Activated T-cell treated with anti-CD3 and anti-CD28 coated beads, Interleukin-2, amount 50 U/mL, for 1 hour (primary cell): ENCODE data around the gene MCTP1.
"Not testable (repeated sequence)": the region's sequence is repeated elsewhere in the genome, so short reads cannot be mapped to it uniquely, and the experiment has no call there.

Experiments used
- DNase-seq: peaks from one replicate; pipeline ENCODE4 v3.0.0-alpha.2; 2020

Gene MCTP1

DNA sequence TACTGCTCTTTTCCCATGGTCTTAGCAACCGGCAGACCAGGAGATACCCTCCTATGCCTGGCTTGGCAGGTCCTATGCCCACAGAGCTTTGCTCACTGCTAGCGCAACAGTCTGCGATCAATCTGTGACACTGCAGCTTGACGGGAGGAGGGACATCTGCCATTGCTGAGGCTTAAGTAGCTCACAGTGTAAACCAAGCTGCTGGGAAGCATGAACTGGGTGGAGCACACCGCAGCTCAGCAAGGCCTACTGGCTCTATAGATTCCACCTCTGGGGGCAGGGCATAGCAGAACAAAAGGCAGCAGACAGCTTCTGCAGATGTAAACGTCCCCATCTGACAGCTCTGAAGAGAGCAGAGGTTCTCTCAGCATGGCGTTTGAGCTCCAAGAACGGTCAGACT lies 40.4 kb downstream of the MCTP1 start:
- no peak for DNase-seq

- DNase-seq: no peak
These were observed 43.3 kb downstream of the MCTP1 start for GRCh38 chr5:95241635-95242034.

GRCh38 chr5:95241161-95241560 lies 43.7 kb downstream of the MCTP1 start:
- DNase-seq: no peak

DNA sequence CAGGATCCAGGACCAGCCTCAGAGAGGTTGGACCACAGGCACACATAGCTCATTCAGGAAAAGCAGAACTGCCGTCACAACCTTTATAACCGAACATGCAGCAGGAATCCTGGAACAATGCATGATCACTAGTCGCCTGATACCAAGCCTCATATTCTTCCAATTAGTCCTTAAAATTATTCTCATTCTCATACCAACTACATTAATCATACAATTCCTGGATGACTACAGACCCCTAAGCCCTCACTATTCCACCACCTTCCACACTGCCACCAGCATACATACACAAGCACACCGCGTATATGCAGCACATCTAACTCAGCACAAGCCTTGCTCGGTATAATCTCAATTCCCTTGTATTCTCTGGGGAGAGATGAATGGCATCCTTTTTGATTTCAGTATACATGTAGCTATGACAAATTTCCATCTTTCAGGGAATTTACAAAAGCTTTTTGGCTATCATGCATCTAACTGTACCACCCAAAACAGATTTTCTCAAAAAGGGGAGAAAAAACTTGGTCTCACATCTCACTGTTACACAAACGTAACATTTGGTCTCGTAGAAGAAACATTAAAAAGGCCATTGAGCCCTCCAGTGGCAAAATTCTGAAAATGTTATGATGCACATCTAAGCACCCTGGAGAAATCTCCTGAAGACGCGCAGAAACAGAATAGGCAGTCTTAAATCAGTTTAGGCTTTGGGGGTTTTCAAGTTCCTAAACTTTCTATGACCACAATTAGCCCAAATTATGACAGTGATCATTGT lies 46.2 kb downstream of the MCTP1 start:
- no peak for DNase-seq

- DNase-seq: no peak
These were observed 47.6 kb downstream of the MCTP1 start for GRCh38 chr5:95237324-95237723.

GRCh38 chr5:95235439-95235982 lies 49.4 kb downstream of the MCTP1 start:
- DNase-seq: no peak

- DNase-seq: no peak
These were observed 55.2 kb downstream of the MCTP1 start for GRCh38 chr5:95229646-95230045.

DNA sequence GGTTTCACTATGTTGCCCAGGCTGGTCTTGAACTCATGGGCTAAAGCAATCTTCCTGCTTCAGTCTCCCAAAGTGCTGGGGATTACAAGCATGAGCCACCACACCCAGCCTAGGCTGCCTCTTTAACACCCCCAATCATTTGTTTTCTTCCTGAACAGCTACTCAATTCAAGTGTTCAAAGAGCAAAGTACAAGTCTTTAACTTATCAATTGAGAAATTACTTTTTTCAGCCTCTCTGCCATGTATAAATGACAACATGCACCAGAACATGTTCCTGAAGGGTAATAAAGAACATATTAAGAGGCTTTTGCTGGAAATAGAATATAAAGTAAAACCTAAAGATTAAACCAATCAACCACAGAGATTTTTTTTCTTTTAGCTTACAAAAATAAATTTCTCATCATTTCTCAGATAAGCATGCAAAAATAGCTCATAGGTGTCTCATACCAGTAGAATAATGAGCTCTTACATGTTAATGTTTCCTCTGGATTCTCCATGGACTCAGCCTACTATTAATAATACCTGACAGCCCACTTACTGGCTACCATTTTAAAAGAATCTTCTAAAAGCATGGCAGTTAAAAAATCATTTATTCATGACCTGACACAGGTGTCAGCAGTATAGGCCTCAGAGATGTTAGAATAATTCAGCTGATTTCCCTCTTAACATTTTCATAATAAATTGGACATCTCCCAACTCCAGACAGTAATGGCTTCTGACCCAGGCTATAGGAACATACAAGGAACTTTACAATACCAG lies 60.0 kb downstream of the MCTP1 start:
- no peak for DNase-seq

- DNase-seq: no peak
These were observed 61.2 kb downstream of the MCTP1 start for GRCh38 chr5:95223566-95224258.

DNA sequence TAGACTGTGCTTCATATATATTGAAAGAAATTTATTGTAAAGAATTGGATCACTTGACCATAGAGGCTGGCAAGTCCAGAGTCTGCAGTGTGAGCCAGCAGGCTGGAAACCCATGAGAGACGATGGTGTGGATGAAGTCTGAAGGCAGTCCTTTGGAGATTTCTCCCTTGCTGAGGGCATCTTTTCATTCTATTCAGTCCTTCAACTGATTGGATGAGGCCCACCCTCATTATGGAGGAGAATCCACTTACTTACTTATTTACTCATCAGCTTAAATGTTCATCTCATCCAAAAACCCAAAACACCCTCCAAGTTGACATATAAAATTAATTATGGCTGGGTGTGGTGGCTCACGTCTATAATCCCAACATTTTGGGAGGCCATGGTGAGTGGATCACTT lies 62.1 kb downstream of the MCTP1 start:
- no peak for DNase-seq

DNA sequence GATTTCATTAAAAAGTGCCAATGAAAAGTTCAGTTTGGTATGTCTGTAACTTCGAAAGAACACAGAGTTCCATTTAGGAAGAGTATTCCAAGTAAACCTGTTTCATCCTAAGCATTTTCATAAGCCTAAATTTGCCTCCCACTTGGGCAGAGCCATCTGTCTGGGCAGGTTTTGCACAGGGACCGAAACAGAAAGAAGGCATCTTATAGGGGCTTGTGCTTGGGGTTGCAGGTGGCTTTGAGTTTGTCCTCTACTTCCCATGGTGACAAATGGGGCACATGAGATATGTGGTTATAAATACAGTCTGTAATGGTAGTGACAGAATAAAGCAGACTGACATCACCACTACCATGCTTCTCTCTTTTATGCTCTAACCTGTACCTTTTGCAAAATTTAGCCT lies 63.7 kb downstream of the MCTP1 start:
- DNase-seq: no peak

GRCh38 chr5:95220381-95220780 lies 64.5 kb downstream of the MCTP1 start:
- DNase-seq: no peak

- DNase-seq: no peak
These were observed 65.5 kb downstream of the MCTP1 start for GRCh38 chr5:95219411-95219810.

GRCh38 chr5:95217881-95218280 lies 67.0 kb downstream of the MCTP1 start:
- DNase-seq: no peak

DNA sequence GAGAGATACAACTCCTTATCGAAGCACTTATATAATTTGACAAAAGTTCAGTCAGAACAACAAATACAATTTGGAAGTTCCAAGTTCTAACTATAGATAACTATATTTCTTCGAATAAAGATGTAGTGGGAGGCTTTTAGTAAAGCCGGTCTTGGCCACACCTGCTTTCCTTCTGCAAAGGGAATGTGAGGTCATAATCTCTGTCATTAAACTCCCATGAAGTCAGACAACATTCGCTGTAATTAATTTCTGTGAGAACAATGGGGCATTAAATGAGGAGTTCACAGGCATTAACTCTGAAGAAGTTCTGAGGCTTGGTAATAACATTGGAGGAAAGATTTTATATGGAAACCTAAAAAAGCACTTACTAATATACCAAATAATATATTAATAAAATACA lies 67.5 kb downstream of the MCTP1 start:
- DNase-seq: no peak

DNA sequence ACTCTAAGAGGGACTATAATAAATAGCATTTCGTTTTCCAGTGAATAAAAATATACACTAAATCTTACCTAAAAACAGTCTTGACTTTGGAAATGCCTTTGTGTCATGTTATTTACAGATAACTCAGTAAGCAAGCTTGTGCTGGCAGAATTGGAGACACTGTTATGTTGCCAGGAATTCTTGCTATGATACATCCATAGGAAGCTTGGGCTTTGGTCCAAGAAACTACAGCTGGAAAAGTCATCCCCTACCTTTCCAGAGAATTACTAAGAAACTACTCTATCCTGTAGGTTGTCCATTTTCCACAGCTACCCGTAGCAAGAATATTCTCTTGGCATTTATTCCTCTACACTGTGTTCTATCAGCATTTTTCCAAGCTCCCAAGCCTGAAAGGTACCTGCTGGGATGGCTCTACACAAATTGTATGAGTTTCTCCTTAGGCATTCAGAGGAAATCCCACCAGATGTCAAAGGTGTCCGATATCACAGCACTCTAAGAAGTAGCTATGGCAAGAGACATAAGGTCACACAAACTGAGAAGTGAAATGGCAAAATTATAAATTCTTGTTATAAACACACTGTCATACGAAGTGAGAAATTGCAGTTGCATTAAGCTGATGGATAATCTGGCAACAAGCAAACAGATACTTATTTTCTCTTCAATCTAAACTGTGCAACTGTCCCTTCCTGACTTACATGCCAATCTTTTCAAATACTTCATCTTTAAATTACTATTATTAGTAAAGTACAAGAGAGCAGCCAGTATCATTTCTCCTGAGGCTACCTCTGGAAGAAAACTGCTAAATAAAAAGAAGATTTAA lies 68.5 kb downstream of the MCTP1 start:
- no peak for DNase-seq

DNA sequence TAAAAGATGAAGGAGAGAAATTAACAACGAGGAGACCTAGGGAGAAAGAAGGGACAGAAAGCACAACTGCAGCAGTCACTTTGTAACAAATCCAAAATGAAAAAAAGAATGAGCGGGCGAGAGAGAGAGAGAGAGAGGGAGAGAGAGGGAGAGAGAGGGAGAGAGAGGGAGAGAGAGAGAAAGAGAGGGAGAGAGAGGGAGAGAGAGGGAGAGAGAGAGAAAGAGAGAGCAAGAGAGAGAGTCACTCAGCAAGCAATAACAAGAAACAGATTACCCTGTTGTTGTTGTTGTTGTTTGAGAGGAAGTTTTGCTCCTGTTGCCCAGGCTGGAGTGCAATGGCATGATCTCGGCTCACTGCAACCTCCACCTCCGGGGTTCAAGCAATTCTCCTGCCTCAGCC lies 77.1 kb downstream of the MCTP1 start:
- DNase-seq: not testable (repeated sequence)

DNA sequence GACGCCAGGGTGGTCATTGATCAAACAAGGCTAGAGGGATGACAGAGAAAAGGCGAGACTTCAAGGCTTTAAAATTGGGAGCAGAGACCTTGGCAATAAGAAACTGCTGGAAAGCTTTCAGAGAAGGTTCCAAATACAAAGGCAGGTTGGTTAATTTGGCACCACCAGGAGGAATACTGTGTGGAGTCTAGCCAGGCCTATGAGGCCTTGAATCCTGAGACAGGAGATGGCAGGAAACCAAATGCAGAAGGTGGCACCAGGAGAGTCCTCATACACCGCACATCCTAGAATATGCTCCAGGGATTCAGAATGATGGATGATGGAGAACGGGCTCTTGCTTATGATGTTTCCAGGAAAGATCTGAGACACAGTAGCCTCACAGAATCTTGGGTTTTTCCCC lies 90.0 kb downstream of the MCTP1 start:
- DNase-seq: no peak

GRCh38 chr5:95191330-95191729 lies 93.6 kb downstream of the MCTP1 start:
- no peak for DNase-seq

DNA sequence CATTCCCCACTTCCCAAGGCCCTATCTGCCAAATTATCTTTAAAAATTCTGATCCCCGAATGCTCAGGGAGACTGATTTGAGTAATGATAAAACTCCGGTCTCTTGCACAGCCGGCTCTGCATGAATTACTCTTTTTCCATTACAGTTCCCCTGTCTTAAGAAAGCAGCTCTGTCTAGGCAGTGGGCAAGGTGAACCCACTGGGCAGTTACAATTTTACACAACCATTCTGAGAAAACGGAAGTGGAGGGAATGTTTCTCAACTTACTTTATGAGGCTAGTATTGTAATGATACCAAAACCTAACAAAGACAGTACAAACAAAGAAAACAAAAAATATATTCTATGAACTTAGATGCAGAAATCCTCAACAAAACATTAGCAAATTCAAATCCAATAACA lies 100.0 kb downstream of the MCTP1 start:
- no peak for DNase-seq

GRCh38 chr5:95181644-95182043 lies 103.2 kb downstream of the MCTP1 start:
- DNase-seq: no peak

DNA sequence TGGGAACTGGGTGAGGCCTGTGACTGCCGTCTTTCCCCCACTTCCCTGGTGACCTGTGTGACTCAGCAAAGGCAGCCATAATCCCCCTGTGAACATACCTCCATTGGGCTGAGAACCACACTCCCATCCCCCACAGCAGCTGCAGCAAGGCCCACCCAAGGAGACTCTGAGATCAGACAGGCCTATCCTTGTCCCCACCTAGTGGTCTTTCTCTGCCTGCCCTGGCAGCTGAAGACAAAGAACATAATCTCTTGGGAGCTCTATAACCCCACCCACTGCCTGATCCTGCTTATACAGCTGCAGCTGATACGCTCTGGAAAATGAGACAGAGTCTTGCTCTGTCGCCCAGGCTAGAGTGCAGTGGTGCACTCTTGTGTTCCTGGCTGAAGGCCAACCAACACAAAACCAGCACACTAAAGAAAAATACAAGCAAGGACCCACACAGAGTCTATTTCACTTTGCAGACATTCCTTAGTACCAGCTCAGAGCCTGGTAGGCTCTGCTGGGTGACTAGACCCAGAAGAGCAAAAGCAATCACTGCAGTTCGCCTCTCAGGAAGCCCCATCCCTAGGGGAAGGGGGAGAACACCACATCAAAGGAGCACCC lies 106.7 kb downstream of the MCTP1 start:
- no peak for DNase-seq
